H9 (cell line): ENCODE results near the gene BORCS6. TPM values are rescaled to one million over a fixed set of nuclear protein-coding genes. Genes with fewer than 3 reads are reported as not detected.

ENCODE experiments used
- DNase-seq: peaks from one replicate; pipeline ENCODE4 v3.0.0-alpha.2; 2017
- H2AFZ ChIP-seq: one replicate; pipeline ENCODE4 v1.6.1; 2013; ENCODE audit warnings: mild to moderate bottlenecking, low read length, control low read depth, moderate library complexity
- H2AK5ac ChIP-seq: 2 replicates; pipeline ENCODE4 v1.6.1; 2013; ENCODE audit warnings: low read length, control low read depth, mixed read lengths; ENCODE audit not compliant: insufficient read length
- H2BK120ac ChIP-seq: one replicate; pipeline ENCODE4 v1.6.1; 2013; ENCODE audit warnings: low read depth, mild to moderate bottlenecking, low read length, control low read depth, inconsistent platforms; ENCODE audit not compliant: poor library complexity, severe bottlenecking
- H2BK12ac ChIP-seq: 2 replicates; pipeline ENCODE4 v1.6.1; 2013; ENCODE audit warnings: low read length, control low read depth, mixed read lengths, low read depth; ENCODE audit not compliant: insufficient read length
- H2BK15ac ChIP-seq: 2 replicates; pipeline ENCODE4 v1.6.1; 2013; ENCODE audit warnings: low read depth, low read length, control low read depth
- H2BK20ac ChIP-seq: one replicate; pipeline ENCODE4 v1.6.1; 2013; ENCODE audit warnings: low read depth, mild to moderate bottlenecking, low read length, control low read depth, inconsistent platforms; ENCODE audit not compliant: poor library complexity, severe bottlenecking
- H2BK5ac ChIP-seq: 2 replicates; pipeline ENCODE4 v1.6.1; 2013; ENCODE audit warnings: low read length, control low read depth, mixed read lengths; ENCODE audit not compliant: insufficient read length
- H3K14ac ChIP-seq: 2 replicates; pipeline ENCODE4 v1.6.1; 2013; ENCODE audit warnings: low read length, control low read depth; ENCODE audit not compliant: insufficient read depth
- H3K18ac ChIP-seq: 2 replicates; pipeline ENCODE4 v1.6.1; 2013; ENCODE audit warnings: low read depth, mild to moderate bottlenecking, mixed read lengths, low read length, control low read depth; ENCODE audit not compliant: insufficient read length
- H3K23ac ChIP-seq: 2 replicates; pipeline ENCODE4 v1.6.1; 2013; ENCODE audit warnings: low read length, control low read depth, mixed read lengths, low read depth; ENCODE audit not compliant: insufficient read length
- H3K23me2 ChIP-seq: 2 replicates; pipeline ENCODE4 v1.6.1; 2013; ENCODE audit warnings: low read depth, mild to moderate bottlenecking, mixed read lengths, low read length, control low read depth; ENCODE audit not compliant: insufficient read length, poor library complexity, severe bottlenecking
- H3K27ac ChIP-seq: 2 replicates; pipeline ENCODE4 v1.5.1; 2013; ENCODE audit warnings: low read length, control low read depth, mixed read lengths, low read depth; ENCODE audit not compliant: insufficient read length
- H3K27me3 ChIP-seq: 2 replicates; pipeline ENCODE4 v1.6.1; 2013; ENCODE audit warnings: low read length, control low read depth, inconsistent platforms; ENCODE audit not compliant: insufficient read depth
- H3K4ac ChIP-seq: 2 replicates; pipeline ENCODE4 v1.6.1; 2013; ENCODE audit warnings: low read depth, mild to moderate bottlenecking, control low read depth, inconsistent platforms, low read length, moderate library complexity
- H3K4me1 ChIP-seq: 2 replicates; pipeline ENCODE4 v1.6.1; 2013; ENCODE audit warnings: low read length, control low read depth, inconsistent platforms; ENCODE audit not compliant: insufficient read depth
- H3K4me2 ChIP-seq: 2 replicates; pipeline ENCODE4 v1.6.1; 2013; ENCODE audit warnings: low read length, control low read depth, mixed read lengths; ENCODE audit not compliant: insufficient read length, insufficient read depth
- H3K56ac ChIP-seq: 2 replicates; pipeline ENCODE4 v1.6.1; 2013; ENCODE audit warnings: low read depth, mild to moderate bottlenecking, mixed read lengths, low read length, control low read depth; ENCODE audit not compliant: insufficient read length
- H3K79me1 ChIP-seq: 2 replicates; pipeline ENCODE4 v1.6.1; 2013; ENCODE audit warnings: low read depth, mild to moderate bottlenecking, moderate library complexity, low read length, control low read depth, inconsistent platforms; ENCODE audit not compliant: insufficient read depth, poor library complexity, severe bottlenecking
- H3K79me2 ChIP-seq: 2 replicates; pipeline ENCODE4 v1.6.1; 2013; ENCODE audit warnings: low read length, control low read depth, inconsistent platforms; ENCODE audit not compliant: insufficient read depth
- H3K9ac ChIP-seq: 2 replicates; pipeline ENCODE4 v1.6.1; 2013; ENCODE audit warnings: low read length, control low read depth, mixed read lengths; ENCODE audit not compliant: insufficient read length; ENCODE audit errors: extremely low read depth
- H3K9me3 ChIP-seq: one replicate; pipeline ENCODE4 v1.6.1; 2013; ENCODE audit warnings: low read depth, low read length, inconsistent platforms; ENCODE audit not compliant: control insufficient read depth
- H3T11ph ChIP-seq: one replicate; pipeline ENCODE4 v1.6.1; 2013; ENCODE audit warnings: mild to moderate bottlenecking, low read length, control low read depth, inconsistent platforms
- H4K20me1 ChIP-seq: one replicate; pipeline ENCODE4 v1.6.1; 2013; ENCODE audit not compliant: control insufficient read depth, insufficient read length, insufficient read depth
- H4K5ac ChIP-seq: 2 replicates; pipeline ENCODE4 v1.6.1; 2013; ENCODE audit warnings: low read depth, mild to moderate bottlenecking, mixed read lengths, low read length, control low read depth; ENCODE audit not compliant: insufficient read length
- H4K8ac ChIP-seq: replicated peaks from 2 replicates; pipeline ENCODE4 v1.6.1; 2013; ENCODE audit warnings: low read length, control low read depth, mixed read lengths, low read depth; ENCODE audit not compliant: insufficient read length
- H4K91ac ChIP-seq: 2 replicates; pipeline ENCODE4 v1.6.1; 2013; ENCODE audit warnings: low read depth, mild to moderate bottlenecking, moderate library complexity, mixed read lengths, low read length, control low read depth; ENCODE audit not compliant: insufficient read length
- H3K27ac Mint-ChIP-seq, 3 experiments: 2 replicates in 2 of 3; 3 replicates in 1 of 3; pipeline ENCODE4 v1.8.0; 2020 to 2021; ENCODE audit warnings: mixed read lengths in 3 of 3, mild to moderate bottlenecking in 1 of 3, moderate library complexity in 1 of 3
- H3K27me3 Mint-ChIP-seq: 2 replicates; pipeline ENCODE4 v1.8.0; 2021; ENCODE audit warnings: low read depth, mild to moderate bottlenecking, moderate library complexity, mixed read lengths
- H3K36me3 Mint-ChIP-seq, 3 experiments: 2 replicates in 2 of 3; 3 replicates in 1 of 3; pipeline ENCODE4 v1.8.0; 2020 to 2021; ENCODE audit warnings: low read depth in 3 of 3, mixed read lengths in 3 of 3; ENCODE audit not compliant: insufficient read depth in 1 of 3
- H3K4me1 Mint-ChIP-seq, 2 experiments: 2 replicates each; pipeline ENCODE4 v1.8.0; 2020; ENCODE audit warnings: mixed read lengths in 2 of 2
- H3K4me3 Mint-ChIP-seq, 2 experiments: 2 replicates in 1 of 2; 3 replicates in 1 of 2; pipeline ENCODE4 v1.8.0; 2020 to 2021; ENCODE audit warnings: mild to moderate bottlenecking in 2 of 2, mixed read lengths in 2 of 2, moderate library complexity in 1 of 2
- H3K9me3 Mint-ChIP-seq, 2 experiments: 2 replicates in 1 of 2; 3 replicates in 1 of 2; pipeline ENCODE4 v1.8.0; 2020; ENCODE audit warnings: mild to moderate bottlenecking in 2 of 2, mixed read lengths in 2 of 2, moderate library complexity in 1 of 2
- CTCF ChIP-seq: fragments of 200-600 bp; sonication (generic); conservative IDR thresholded peaks from 3 replicates; pipeline ENCODE4 v1.8.0; 2021; ENCODE audit warnings: antibody characterized with exemption, mild to moderate bottlenecking
- WGBS: extraction: QIAGEN DNeasy Blood & Tissue Kit; methylation state at CpG from one replicate; pipeline ENCODE4 v1.1.7; 2013; ENCODE audit warnings: missing lambda C conversion rate, low lambda C conversion rate, mixed read lengths; ENCODE audit not compliant: insufficient read length; ENCODE audit errors: extremely low coverage; 5-methylcytosine and 5-hydroxymethylcytosine counted together
- total RNA-seq: library from RNA; stranded (reverse); gene quantifications from 2 replicates; pipeline ENCODE4 v1.2.1, GENCODE V29; 2021

Gene BORCS6
- total RNA-seq, 1 experiment from 2014 or later, result 3.1 TPM

GRCh38 chr17:8186787-8187516 is 3.0 kb downstream of the BORCS6 start:
- Histone ChIP-seq H4K91ac (no peak overlapping the region), H3K4me2 (peak overlapping the region; percentile 99), H3K9me3 (no peaks in the 10 kb centered on the region), H3T11ph (no peak overlapping the region), H3K79me2 (no peaks in the 10 kb centered on the region), H2BK5ac (no peak overlapping the region), H2AK5ac (no peak overlapping the region), H2BK15ac (no peak overlapping the region), H3K9ac (peak overlapping the region; percentile 81), H2BK120ac (no peak overlapping the region), H4K8ac (no peak overlapping the region), H3K23ac (no peak overlapping the region), H3K4ac (no peak overlapping the region), H3K27me3 (peaks cover 2% of the 10 kb centered on the region; the same call in 1 of the 2 replicates), H3K27ac (peak overlapping the region; percentile 50), H3K23me2 (peaks cover 19% of the 10 kb centered on the region), H2AFZ (no peak overlapping the region), H4K5ac (no peak overlapping the region), H2BK20ac (no peak overlapping the region), H3K56ac (no peak overlapping the region), H3K4me1 (peaks cover 9% of the 10 kb centered on the region; the same call in 1 of the 2 replicates), H4K20me1 (peaks cover 3% of the 10 kb centered on the region), H2BK12ac (no peak overlapping the region), H3K18ac (peak overlapping the region; percentile 64), H3K14ac (peak overlapping the region; percentile 37; the same call in 1 of the 2 replicates), H3K79me1 (no peaks in the 10 kb centered on the region)
- WGBS, result no CpG with 5 or more reads among the region's 32 CpGs
- Mint-ChIP-seq H3K36me3 (no peaks in the 10 kb centered on the region; a peak in 1 of 7 replicates), H3K27me3 (peaks cover 9% of the 10 kb centered on the region), H3K9me3 (no peaks in the 10 kb centered on the region), H3K27ac (no peak overlapping the region), H3K4me1 (peaks cover 12 to 15% of the 10 kb centered on the region in 2 experiments), H3K4me3 (no peak overlapping the region)
- peak; percentile 98 for DNase-seq
- peak; percentile 48; the same call in 2 of the 3 replicates for TF ChIP-seq CTCF
